ENCODE measurements around the gene CYSTM1. TPM values are rescaled to one million over a fixed set of nuclear protein-coding genes. Genes with fewer than 3 reads are reported as not detected.

The CYSTM1 gene
- total and polyA plus RNA-seq, 2 of the 8 experiments (the other 6 are each of a cell fraction or from before 2014, with no cell fraction given) = 25.0 to 47.8 TPM

DNA sequence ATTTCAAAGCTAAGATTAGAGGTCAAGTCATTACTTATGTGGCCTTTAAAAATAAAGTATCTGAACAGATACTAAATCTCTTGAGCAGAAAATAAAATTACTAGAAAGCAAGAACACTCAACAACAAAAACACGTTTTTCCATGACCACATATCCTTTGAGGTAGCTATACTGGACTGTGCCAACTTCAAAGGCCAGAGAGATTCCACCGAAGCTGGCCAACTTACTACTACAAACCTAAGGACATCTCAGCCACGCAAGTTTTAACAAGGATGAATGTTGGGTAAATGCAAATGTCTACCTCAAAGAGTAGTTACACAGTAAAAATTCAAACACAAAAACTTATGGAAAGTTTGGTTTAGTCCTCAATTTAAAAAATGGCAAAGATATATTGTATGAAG is 109.0 kb downstream of the CYSTM1 start:
- Histone ChIP-seq H4K8ac (ENCODE audit: extremely low read depth, insufficient read depth, low read length) (no peak overlapping the region), H3K9ac (replicated peaks in 1 of 4; ENCODE audit: extremely low read depth in 1 of 4, low read depth in 3 of 4, low read length in 3 of 4) (no peak overlapping the region), H4K20me1 (replicated peaks in 1 of 2; ENCODE audit: control insufficient read depth in 1 of 2, insufficient read depth in 2 of 2, low read length in 2 of 2) (no peaks in the 10 kb centered on the region), H3K4ac (replicated peaks; ENCODE audit: insufficient read length, low read depth, low read length) (no peak overlapping the region), H2BK15ac (ENCODE audit: low read length) (no peak overlapping the region), H4K5ac (ENCODE audit: insufficient read length, low read depth, low read length) (no peak overlapping the region), H3K23me2 (ENCODE audit: low read depth, low read length) (no peaks in the 10 kb centered on the region), H2AK5ac (ENCODE audit: low read depth, low read length) (no peak overlapping the region), H2BK20ac (ENCODE audit: low read length) (no peak overlapping the region), H3K9me3 (ENCODE audit: insufficient read depth in 2 of 2, low read depth in 1 of 2, low read length in 1 of 2) (no peaks in the 10 kb centered on the region), H3K27ac (ENCODE audit: low read depth, low read length) (no peak overlapping the region), H3K27me3 (replicated peaks in 1 of 4; ENCODE audit: control insufficient read depth in 3 of 4, extremely low read depth in 1 of 4, insufficient read depth in 3 of 4, low read length in 3 of 4) (no peaks in the 10 kb centered on the region), H3K4me2 (ENCODE audit: insufficient read depth in 1 of 2, low read depth in 2 of 2, low read length in 2 of 2) (no peak overlapping the region), H3K18ac (ENCODE audit: extremely low read depth, low read length) (no peak overlapping the region), H2BK5ac (ENCODE audit: low read depth, low read length) (no peak overlapping the region), H2AFZ (ENCODE audit: low read length) (no peak overlapping the region), H2BK12ac (ENCODE audit: low read depth, low read length) (no peak overlapping the region), H3K56ac (replicated peaks; ENCODE audit: insufficient read length, low read depth, low read length) (no peak overlapping the region), H3K4me1 (replicated peaks in 1 of 4; ENCODE audit: control insufficient read depth in 3 of 4, insufficient read depth in 4 of 4, low read length in 3 of 4) (no peaks in the 10 kb centered on the region), H3K14ac (ENCODE audit: insufficient read length) (no peak overlapping the region), H4K91ac (replicated peaks; ENCODE audit: insufficient read length, low read length) (no peak overlapping the region), H3K36me3 (ENCODE audit: control insufficient read depth in 2 of 4, insufficient read depth in 4 of 4, low read length in 3 of 4) (peaks cover 0 to 3% (median 0%) of the 10 kb centered on the region in 4 experiments; a peak in 1 of 8 replicates), H3K79me1 (ENCODE audit: low read depth, low read length) (no peaks in the 10 kb centered on the region; the same call in 1 of the 2 replicates), H3K23ac (ENCODE audit: insufficient read length) (no peak overlapping the region), H3K4me3 (ENCODE audit: extremely low read depth in 1 of 4, insufficient read depth in 2 of 4, low read depth in 3 of 4, low read length in 4 of 4) (no peak overlapping the region), H3K79me2 (ENCODE audit: control insufficient read depth in 1 of 2, insufficient read depth in 2 of 2, low read length in 2 of 2) (peaks cover 0 to 51% of the 10 kb centered on the region in 2 experiments; a peak in 2 of 4 replicates), H2BK120ac (replicated peaks; ENCODE audit: low read depth, low read length) (no peak overlapping the region)
- FAIRE-seq (no peak), DNase-seq (ENCODE audit: low read depth in 1 of 2, low spot score in 2 of 2) (no peak)
- WGBS, 2 experiments (ENCODE audit: extremely low coverage in 1 of 2, insufficient coverage in 1 of 2, insufficient read length in 1 of 2, insufficient replicate concordance in 2 of 2, low coverage in 1 of 2, low lambda C conversion rate in 2 of 2, missing lambda C conversion rate in 1 of 2) = 86% methylated on average over 3 of the region's 3 CpGs; no CpG with 5 or more reads in 1 of the 2 experiments
- ChIA-PET POLR2A (ENCODE audit: partially characterized antibody) (no interaction called here), CTCF (ENCODE audit: partially characterized antibody) (interaction anchor here (1.4 kb wide), 1 partner anchor 44 kb away, joined by 4 read pairs; no protein-coding TSS in a partner anchor)
- TF ChIP-seq ASH2L (IDR thresholded peaks at IDR 0.05; ENCODE audit: low read length) (no peak), SAP30 (IDR thresholded peaks at IDR 0.05; ENCODE audit: insufficient read depth, insufficient replicate concordance, low read length) (no peak), POLR2AphosphoS5 (IDR thresholded peaks at IDR 0.05; ENCODE audit: low read depth, low read length) (no peak), RFX5 (IDR thresholded peaks at IDR 0.05; ENCODE audit: borderline replicate concordance, low read depth, low read length) (no peak), BACH1 (IDR thresholded peaks at IDR 0.05; ENCODE audit: low read length) (no peak), FOSL1 (IDR thresholded peaks at IDR 0.05; ENCODE audit: insufficient read depth, low read depth, low read length) (no peak), CTCF (IDR thresholded peaks at IDR 0.05; ENCODE audit: control extremely low read depth in 1 of 3, insufficient read depth in 1 of 3, low read depth in 1 of 3, low read length in 3 of 3) (no peak), ATF3 (IDR thresholded peaks at IDR 0.05; ENCODE audit: insufficient read depth, low read depth, low read length) (no peak), RAD21 (IDR thresholded peaks at IDR 0.05 in 1 of 2, conservative IDR thresholded peaks at IDR 0.05 in 1 of 2; ENCODE audit: low read depth in 2 of 2, low read length in 2 of 2) (no peak)
- TF ChIP-seq, protein P1, sequence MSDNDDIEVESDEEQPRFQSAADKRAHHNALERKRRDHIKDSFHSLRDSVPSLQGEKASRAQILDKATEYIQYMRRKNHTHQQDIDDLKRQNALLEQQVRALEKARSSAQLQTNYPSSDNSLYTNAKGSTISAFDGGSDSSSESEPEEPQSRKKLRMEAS (IDR thresholded peaks at IDR 0.05) = no peak

Measured in H1 (cell line).